IMR-90 (cell line): Measurements from ENCODE around the gene IRF2BP1. TPM values are rescaled to one million over a fixed set of nuclear protein-coding genes. Genes with fewer than 3 reads are reported as not detected.

Experiments used
- ATAC-seq: fragments of 200-7000 bp; cut with Tn5 transposase; 2 replicates; pipeline ENCODE4 v1.9.1; 2020; ENCODE audit warnings: low read depth, mild to moderate bottlenecking, moderate library complexity
- BruUV-seq: library from RNA; stranded (reverse); fragments of 400-500 nt; replicated peaks from 2 replicates; lab custom pipeline; 2021; lab: Mats Ljungman, UMichigan
- CTCF ChIA-PET: fragments of 300-600 bp; formaldehyde crosslinking; extraction: SDS; loops from one replicate; lab custom pipeline; 2021; ENCODE audit warnings: antibody characterized with exemption; lab: Yijun Ruan, JAX
- POLR2A ChIA-PET: fragments of 300-600 bp; sonication (Branson Sonifier 250); formaldehyde crosslinking; loops from one replicate; lab custom pipeline; 2022; ENCODE audit warnings: antibody characterized with exemption; ENCODE audit not compliant: unreplicated experiment; lab: Charles Lee
- DNase-seq: peaks from one replicate; pipeline ENCODE4 v3.0.0; 2013
- H2AFZ ChIP-seq: replicated peaks from 2 replicates; pipeline ENCODE3; 2013; ENCODE audit warnings: low read length, mild to moderate bottlenecking; ENCODE audit not compliant: poor library complexity
- H2AK5ac ChIP-seq: 2 replicates; pipeline ENCODE4 v1.6.1; 2013; ENCODE audit warnings: low read depth, low read length, inconsistent platforms
- H2AK9ac ChIP-seq: replicated peaks from 2 replicates; pipeline ENCODE3; 2013; ENCODE audit warnings: mild to moderate bottlenecking, low read depth, low read length, moderate library complexity; ENCODE audit not compliant: poor library complexity
- H2BK120ac ChIP-seq: 2 replicates; pipeline ENCODE4 v1.6.1; 2013; ENCODE audit warnings: low read depth, low read length, inconsistent platforms
- H2BK15ac ChIP-seq: 3 replicates; pipeline ENCODE4 v1.6.1; 2013; ENCODE audit warnings: low read depth, low read length, inconsistent platforms
- H2BK20ac ChIP-seq: 2 replicates; pipeline ENCODE4 v1.6.1; 2013; ENCODE audit warnings: low read depth, mild to moderate bottlenecking, inconsistent platforms, low read length, moderate library complexity
- H2BK5ac ChIP-seq: 2 replicates; pipeline ENCODE4 v1.6.1; 2013; ENCODE audit warnings: mild to moderate bottlenecking, low read depth, low read length, inconsistent platforms; ENCODE audit not compliant: poor library complexity, severe bottlenecking
- H3K14ac ChIP-seq: replicated peaks from 2 replicates; pipeline ENCODE4 v1.6.1; 2013; ENCODE audit warnings: low read depth, low read length, inconsistent platforms
- H3K18ac ChIP-seq: 2 replicates; pipeline ENCODE4 v1.6.1; 2013; ENCODE audit warnings: low read depth, low read length, control low read depth
- H3K23ac ChIP-seq: 2 replicates; pipeline ENCODE4 v1.6.1; 2013; ENCODE audit warnings: low read depth, low read length, inconsistent platforms
- H3K27ac ChIP-seq: 2 replicates; pipeline ENCODE4 v1.5.1; 2013; ENCODE audit warnings: mild to moderate bottlenecking, control low read depth, low read length; ENCODE audit not compliant: insufficient read depth
- H3K27me3 ChIP-seq: 2 replicates; pipeline ENCODE4 v1.6.1; 2013; ENCODE audit warnings: low read length; ENCODE audit not compliant: control insufficient read depth, insufficient read depth
- H3K36me3 ChIP-seq: 2 replicates; pipeline ENCODE4 v1.6.1; 2013; ENCODE audit warnings: low read length, mixed read lengths; ENCODE audit not compliant: control insufficient read depth, insufficient read depth
- H3K4ac ChIP-seq: 2 replicates; pipeline ENCODE4 v1.6.1; 2013; ENCODE audit warnings: low read depth, low read length, inconsistent platforms
- H3K4me1 ChIP-seq: 2 replicates; pipeline ENCODE4 v1.6.1; 2013; ENCODE audit warnings: low read length, mixed read lengths; ENCODE audit not compliant: control insufficient read depth, insufficient read depth
- H3K4me2 ChIP-seq: 2 replicates; pipeline ENCODE4 v1.6.1; 2013; ENCODE audit warnings: low read depth, mild to moderate bottlenecking, control low read depth, low read length, moderate library complexity
- H3K4me3 ChIP-seq: 2 replicates; pipeline ENCODE4 v1.5.1; 2013; ENCODE audit warnings: low read depth, mild to moderate bottlenecking, control low read depth, low read length, moderate library complexity; ENCODE audit not compliant: insufficient read depth
- H3K56ac ChIP-seq: 2 replicates; pipeline ENCODE4 v1.6.1; 2013; ENCODE audit warnings: low read length, inconsistent platforms; ENCODE audit not compliant: insufficient read depth; ENCODE audit errors: extremely low read depth
- H3K79me1 ChIP-seq, 2 experiments: 2 replicates each; pipeline ENCODE4 v1.6.1; 2013; ENCODE audit warnings: low read length in 2 of 2, inconsistent platforms in 1 of 2, low read depth in 1 of 2
- H3K9ac ChIP-seq: 2 replicates; pipeline ENCODE4 v1.6.1; 2013; ENCODE audit warnings: low read depth, low read length, control low read depth
- H3K9me1 ChIP-seq: 2 replicates; pipeline ENCODE4 v1.6.1; 2013; ENCODE audit warnings: low read length, inconsistent platforms; ENCODE audit not compliant: insufficient read depth
- H3K9me3 ChIP-seq: 2 replicates; pipeline ENCODE4 v1.6.1; 2013; ENCODE audit warnings: low read length; ENCODE audit not compliant: control insufficient read depth, insufficient read depth
- H4K20me1 ChIP-seq: 2 replicates; pipeline ENCODE4 v1.6.1; 2013; ENCODE audit warnings: low read length, inconsistent platforms; ENCODE audit not compliant: insufficient read depth
- H4K5ac ChIP-seq: 2 replicates; pipeline ENCODE4 v1.6.1; 2013; ENCODE audit warnings: mild to moderate bottlenecking, low read depth, low read length, control low read depth
- H4K8ac ChIP-seq, 2 experiments: 2 replicates each; pipeline ENCODE4 v1.6.1; 2013; ENCODE audit warnings: low read depth in 2 of 2, low read length in 2 of 2, control low read depth in 1 of 2, inconsistent platforms in 1 of 2
- H4K91ac ChIP-seq: 2 replicates; pipeline ENCODE4 v1.6.1; 2013; ENCODE audit warnings: low read depth, low read length, inconsistent platforms; ENCODE audit not compliant: insufficient read depth
- CEBPB ChIP-seq: IDR thresholded peaks from 2 replicates; pipeline ENCODE4 v1.6.1; 2012; ENCODE audit warnings: low read depth, low read length, improper control_type of control experiment
- RCOR1 ChIP-seq: IDR thresholded peaks from 2 replicates; pipeline ENCODE4 v1.6.1; 2012; ENCODE audit warnings: mild to moderate bottlenecking, low read length, improper control_type of control experiment; ENCODE audit not compliant: insufficient replicate concordance
- WGBS, 2 experiments: methylation state at CpG; one replicate each; pipeline versions ENCODE4 v1.1.5 to v1.1.7; 2013; ENCODE audit warnings: missing lambda C conversion rate in 2 of 2; ENCODE audit not compliant: insufficient read length in 1 of 2; ENCODE audit errors: extremely low coverage in 2 of 2; 5-methylcytosine and 5-hydroxymethylcytosine counted together
- dilution Hi-C: fragments of 300-500 bp; cut with HindIII; formaldehyde crosslinking; loops from one replicate; pipeline ENCODE4 v1.14.3; 2018; ENCODE audit warnings: low sequenced_read_pairs; ENCODE audit not compliant: unreplicated experiment
- in situ Hi-C: fragments of 300-500 bp; cut with MboI; formaldehyde crosslinking; loops from 3 replicates; pipeline ENCODE4 v1.14.3; 2019; ENCODE audit warnings: low sequenced_read_pairs, inconsistent platforms, mixed read lengths
- intact Hi-C: fragments of 100-400 bp; cut with micrococcal nuclease; formaldehyde crosslinking; loops from 2 replicates; pipeline ENCODE4 v1.10.0; 2022
- polyA plus RNA-seq, 3 experiments: library from polyadenylated mRNA; depleted of rRNA; stranded (reverse); fragments of >200 nt; gene quantifications; 2 replicates each; pipeline ENCODE4 v1.2.3, GENCODE V29; 2012; ENCODE audit warnings: low replicate concordance in 1 of 3
- total RNA-seq: library from RNA; depleted of rRNA; stranded (reverse); fragments of >200 nt; gene quantifications from 2 replicates; pipeline ENCODE4 v1.2.3, GENCODE V29; 2012

IRF2BP1 gene
- total and polyA plus RNA-seq, 2 of the 4 experiments (the other 2 are of a cell fraction) = 4.5 to 8.5 TPM

- DNase-seq = no peak
- no peak overlapping the region for H3K27ac ChIP-seq
- dilution Hi-C loops = no loop called here
Observed at GRCh38 chr19:45852145-45852750, 33.7 kb downstream of the IRF2BP1 start.

More at GRCh38 chr19:45852145-45852750, 33.7 kb downstream of the IRF2BP1 start:
- H2BK20ac ChIP-seq = no peak overlapping the region
- H3K9ac ChIP-seq = no peak overlapping the region
- no peak overlapping the region for H2BK5ac ChIP-seq
- no peaks in the 10 kb centered on the region for H3K9me3 ChIP-seq
- no peak overlapping the region for H3K56ac ChIP-seq
- H3K4me2 ChIP-seq = no peak overlapping the region
- no peak overlapping the region for H4K5ac ChIP-seq
- H2BK120ac ChIP-seq = no peak overlapping the region
- no peak overlapping the region for H3K4ac ChIP-seq
- no peak overlapping the region for H3K23ac ChIP-seq
- H2BK15ac ChIP-seq = no peak overlapping the region
- no peak for TF ChIP-seq CEBPB
- TF ChIP-seq RCOR1 = no peak
- peaks cover 31 to 64% of the 10 kb centered on the region in 2 experiments for H3K79me1 ChIP-seq
- no TSS peak for BruUV-seq
- POLR2A ChIA-PET = interaction anchor here (0.6 kb wide), 1 partner anchor 971 kb away, joined by 5 read pairs; no protein-coding TSS in a partner anchor
- peaks cover 56% of the 10 kb centered on the region for H3K36me3 ChIP-seq
- no peak overlapping the region for H2AK5ac ChIP-seq
- ATAC-seq = no peak
- H3K14ac ChIP-seq = no peak overlapping the region
- CTCF ChIA-PET = no interaction called here
- H2AK9ac ChIP-seq = peak overlapping the region; percentile 0
- WGBS, 2 experiments = 75% methylated on average over 1 of the region's 10 CpGs; no CpG with 5 or more reads in 1 of the 2 experiments
- H4K91ac ChIP-seq = no peak overlapping the region
- H3K27me3 ChIP-seq = no peaks in the 10 kb centered on the region
- H3K4me1 ChIP-seq = no peaks in the 10 kb centered on the region
- H4K20me1 ChIP-seq = peaks cover 36% of the 10 kb centered on the region
- in situ Hi-C loops (no loop called here), intact Hi-C loops (no loop called here)
- H3K18ac ChIP-seq = no peak overlapping the region
- no peak overlapping the region for H2AFZ ChIP-seq
- H3K4me3 ChIP-seq = no peak overlapping the region
- H4K8ac ChIP-seq = no peak overlapping the region
- peaks cover 16% of the 10 kb centered on the region for H3K9me1 ChIP-seq
